ENCODE measurements around the gene UPK1B. TPM values are rescaled to one million over a fixed set of nuclear protein-coding genes. Genes with fewer than 3 reads are reported as not detected.

UPK1B gene
- total and polyA plus RNA-seq, 8 donors: 0.18 to 0.99 (median 0.49) TPM; not detected in 1

DNA sequence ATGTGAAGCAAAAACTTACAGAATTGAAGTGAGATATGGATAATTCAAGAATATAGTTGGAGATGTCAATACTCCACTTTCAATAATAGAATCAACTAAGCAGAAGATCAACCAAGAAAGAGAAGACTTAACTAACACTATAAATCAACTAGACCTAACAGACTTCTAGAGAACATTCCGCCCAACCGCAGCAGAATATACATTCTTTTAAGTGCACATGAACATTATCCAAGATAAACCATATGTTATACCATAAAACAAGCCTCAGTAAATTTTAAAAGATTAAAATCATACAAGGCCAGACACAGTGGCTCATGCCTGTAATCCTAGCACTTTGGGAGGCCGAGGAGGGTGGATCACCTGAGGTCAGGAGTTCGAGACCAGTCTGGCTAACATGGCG is 32.9 kb upstream of the UPK1B start:
- H3K36me3 ChIP-seq: no peaks in the 10 kb centered on the region
- DNase-seq: no peak
- H3K27me3 ChIP-seq: no peaks in the 10 kb centered on the region
- ATAC-seq: no peak
- peaks cover 0 to 1% of the 10 kb centered on the region in 2 donors for H3K9me3 ChIP-seq
- TF ChIP-seq, protein P1, sequence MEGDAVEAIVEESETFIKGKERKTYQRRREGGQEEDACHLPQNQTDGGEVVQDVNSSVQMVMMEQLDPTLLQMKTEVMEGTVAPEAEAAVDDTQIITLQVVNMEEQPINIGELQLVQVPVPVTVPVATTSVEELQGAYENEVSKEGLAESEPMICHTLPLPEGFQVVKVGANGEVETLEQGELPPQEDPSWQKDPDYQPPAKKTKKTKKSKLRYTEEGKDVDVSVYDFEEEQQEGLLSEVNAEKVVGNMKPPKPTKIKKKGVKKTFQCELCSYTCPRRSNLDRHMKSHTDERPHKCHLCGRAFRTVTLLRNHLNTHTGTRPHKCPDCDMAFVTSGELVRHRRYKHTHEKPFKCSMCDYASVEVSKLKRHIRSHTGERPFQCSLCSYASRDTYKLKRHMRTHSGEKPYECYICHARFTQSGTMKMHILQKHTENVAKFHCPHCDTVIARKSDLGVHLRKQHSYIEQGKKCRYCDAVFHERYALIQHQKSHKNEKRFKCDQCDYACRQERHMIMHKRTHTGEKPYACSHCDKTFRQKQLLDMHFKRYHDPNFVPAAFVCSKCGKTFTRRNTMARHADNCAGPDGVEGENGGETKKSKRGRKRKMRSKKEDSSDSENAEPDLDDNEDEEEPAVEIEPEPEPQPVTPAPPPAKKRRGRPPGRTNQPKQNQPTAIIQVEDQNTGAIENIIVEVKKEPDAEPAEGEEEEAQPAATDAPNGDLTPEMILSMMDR (IDR thresholded peaks at IDR 0.05): no peak
- no peak overlapping the region for H3K27ac ChIP-seq
- H3K4me1 ChIP-seq: no peaks in the 10 kb centered on the region
- H3K4me3 ChIP-seq: no peak overlapping the region
- intact Hi-C loops (cut with DNase I): no loop called here

DNA sequence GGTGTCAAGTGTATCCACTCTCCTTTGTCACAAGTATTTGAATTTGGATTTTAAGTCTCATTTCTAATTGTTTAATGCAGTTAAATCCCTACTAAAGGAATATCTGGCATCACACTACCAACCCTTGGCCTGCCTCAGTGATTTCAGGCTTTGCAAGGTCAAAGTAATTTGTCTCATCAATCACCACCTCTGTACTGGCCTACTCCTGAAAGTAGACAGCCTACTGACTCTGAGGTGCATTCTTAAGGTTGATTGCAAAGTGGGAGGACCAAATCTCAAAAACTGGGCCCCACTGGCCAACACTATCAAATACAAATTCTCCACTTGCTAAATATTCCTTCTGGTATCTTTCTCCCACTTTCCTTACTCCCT is 28.3 kb upstream of the UPK1B start:
- Histone ChIP-seq H3K27ac (no peak overlapping the region), H3K4me1 (no peaks in the 10 kb centered on the region), H3K9me3 (no peaks in the 10 kb centered on the region), H3K4me3 (no peak overlapping the region), H3K36me3 (no peaks in the 10 kb centered on the region), H3K27me3 (no peaks in the 10 kb centered on the region)
- DNase-seq (no peak), ATAC-seq (no peak)
- intact Hi-C loops (cut with DNase I): no loop called here
- TF ChIP-seq, protein P1 (IDR thresholded peaks at IDR 0.05): peak in 1 of 2 donors; percentile 24

DNA sequence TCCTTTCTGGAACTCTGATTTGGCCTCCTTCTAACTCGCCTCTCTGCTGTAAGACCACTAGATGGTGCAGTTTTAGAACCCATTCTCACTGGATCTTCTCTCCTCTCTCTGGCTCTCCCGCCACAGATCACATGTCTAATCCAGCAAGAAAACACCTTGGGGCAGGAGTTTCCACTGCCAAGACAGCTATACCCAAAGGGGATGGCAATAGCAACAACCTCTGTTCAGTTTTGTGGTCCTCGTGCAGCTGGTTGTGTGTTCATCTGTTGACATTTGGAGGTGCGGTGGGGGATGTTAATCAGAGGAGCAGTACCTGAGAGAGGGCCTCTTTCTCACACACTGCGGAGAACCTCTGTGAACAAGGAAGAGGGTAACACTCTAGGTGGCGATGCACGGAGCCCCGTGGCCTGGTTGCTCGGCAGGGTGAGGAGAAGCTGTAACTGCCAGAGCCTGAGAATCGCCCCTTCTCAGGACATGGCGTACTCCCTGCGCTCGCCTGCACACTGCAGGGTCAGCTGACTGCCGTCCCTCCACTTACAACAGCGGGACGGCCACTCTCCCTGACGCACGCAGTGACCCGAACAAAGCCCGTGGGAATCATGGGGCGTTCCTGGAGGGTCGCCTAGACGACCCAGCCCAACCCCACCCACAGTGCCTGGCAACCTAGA is 27.8 kb upstream of the UPK1B start, which contains the start of gene TEX55:
TSS of gene TEX55 (plus strand) at position 666 of the 668 bp plus-strand sequence. CDS start 25 bp downstream, outside the sequence.
- DNase-seq (peak in 2 of 4 donors; percentile 39 to 71), ATAC-seq (peak; percentile 82)
- H3K9me3 ChIP-seq: no peaks in the 10 kb centered on the region
- H3K36me3 ChIP-seq: no peaks in the 10 kb centered on the region
- no peaks in the 10 kb centered on the region for H3K4me1 ChIP-seq
- no peak within 1 kb of the TSS for H3K4me3 ChIP-seq
- H3K27ac ChIP-seq: no peak within 1 kb of the TSS
- no peaks in the 10 kb centered on the region for H3K27me3 ChIP-seq
- intact Hi-C loops (cut with DNase I): no loop called here
- TF ChIP-seq, protein P1 (IDR thresholded peaks at IDR 0.05): peak in 1 of 2 donors; percentile 36

DNA sequence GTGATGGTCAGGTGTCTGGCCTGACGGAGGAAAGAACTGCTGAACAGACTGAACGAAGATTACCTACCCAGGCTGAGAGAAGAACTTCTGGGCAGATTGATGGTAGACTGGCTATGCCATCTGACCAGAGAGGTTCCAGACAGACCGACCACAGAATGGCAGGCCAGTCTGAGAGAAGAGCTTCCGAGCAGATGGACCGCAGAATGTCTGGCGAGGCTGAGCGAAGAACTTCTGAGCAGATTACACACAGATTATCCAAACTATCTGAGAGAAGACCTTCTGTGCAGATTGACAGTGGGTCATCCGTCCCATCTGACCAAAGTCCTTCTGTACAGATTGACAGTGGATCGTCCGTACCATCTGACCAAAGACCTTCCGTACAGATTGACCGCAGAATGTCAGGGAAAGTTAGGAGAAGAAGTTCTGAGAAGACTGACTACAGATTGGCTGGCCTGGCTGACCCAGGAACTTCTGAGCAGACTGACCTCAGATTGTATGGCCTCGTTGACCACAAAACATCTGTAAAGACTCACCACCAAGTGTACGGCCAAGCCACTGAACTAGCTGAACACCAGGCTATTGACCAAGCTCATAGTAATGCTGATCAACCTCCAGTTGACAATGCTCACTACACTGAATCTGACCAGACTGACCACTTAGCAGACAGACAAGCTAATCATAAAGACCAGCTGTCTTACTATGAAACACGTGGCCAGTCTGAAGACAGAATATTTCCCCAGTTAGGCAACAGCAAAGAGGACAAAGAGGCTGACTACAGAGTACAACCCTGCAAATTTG is 26.6 kb upstream of the UPK1B start:
- DNase-seq: no peak
- H3K4me3 ChIP-seq: no peak overlapping the region
- H3K36me3 ChIP-seq: no peaks in the 10 kb centered on the region
- intact Hi-C loops (cut with DNase I): no loop called here
- TF ChIP-seq, protein P1 (IDR thresholded peaks at IDR 0.05): no peak
- H3K27ac ChIP-seq: no peak overlapping the region
- H3K4me1 ChIP-seq: no peaks in the 10 kb centered on the region
- H3K9me3 ChIP-seq: no peaks in the 10 kb centered on the region
- H3K27me3 ChIP-seq: no peaks in the 10 kb centered on the region
- no peak for ATAC-seq

DNA sequence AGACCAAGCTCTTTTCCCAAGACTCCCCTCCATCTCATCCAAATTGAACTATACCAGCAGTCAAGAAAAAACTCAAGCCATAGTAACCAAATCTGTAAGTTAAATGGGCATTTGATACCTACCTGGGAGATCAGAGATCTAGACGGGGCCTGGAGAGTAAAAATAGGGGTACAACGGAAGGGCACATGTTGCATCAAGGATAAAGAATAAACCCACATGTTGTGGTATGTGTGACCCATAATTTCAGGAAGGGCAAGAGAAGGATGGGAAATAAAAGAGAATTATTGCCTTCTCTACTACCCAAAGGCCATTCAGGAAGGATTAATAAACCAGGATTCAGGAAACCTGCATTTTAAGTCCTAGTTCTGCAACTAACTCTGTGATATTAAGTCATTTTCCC is 25.9 kb upstream of the UPK1B start:
- Histone ChIP-seq H3K27me3 (no peaks in the 10 kb centered on the region), H3K9me3 (no peaks in the 10 kb centered on the region), H3K4me1 (no peaks in the 10 kb centered on the region), H3K27ac (no peak overlapping the region), H3K4me3 (no peak overlapping the region), H3K36me3 (no peaks in the 10 kb centered on the region)
- TF ChIP-seq, protein P1 (IDR thresholded peaks at IDR 0.05): no peak
- no peak for ATAC-seq
- no peak for DNase-seq
- intact Hi-C loops (cut with DNase I): no loop called here

Data from left lung (tissue), 10 donors.